ENCODE data around the gene ABCA3.

ABCA3 gene

GRCh38 chr16:2371421-2371820 is 30.9 kb upstream of the ABCA3 start:
- Histone ChIP-seq H3K27me3 (ENCODE audit: insufficient read depth, low read length, poor library complexity) (no peaks in the 10 kb centered on the region), H2BK15ac (replicated peaks; ENCODE audit: low read depth) (no peak overlapping the region), H3K18ac (ENCODE audit: low read length) (no peak overlapping the region), H3K4ac (ENCODE audit: low read depth, low read length) (no peak overlapping the region), H4K8ac (ENCODE audit: low read depth, low read length) (no peak overlapping the region), H2AK5ac (ENCODE audit: low read length) (no peak overlapping the region), H4K5ac (ENCODE audit: low read length) (no peak overlapping the region), H3K23ac (ENCODE audit: low read length) (no peak overlapping the region), H3K4me1 (ENCODE audit: control insufficient read depth, low read depth, low read length) (no peaks in the 10 kb centered on the region), H3K36me3 (ENCODE audit: control insufficient read depth, insufficient read depth, low read length) (no peaks in the 10 kb centered on the region), H2BK120ac (ENCODE audit: low read depth, low read length) (no peak overlapping the region), H3K4me2 (ENCODE audit: low read length) (no peak overlapping the region), H3K9ac (ENCODE audit: low read length) (no peak overlapping the region), H3K56ac (ENCODE audit: low read length) (no peak overlapping the region), H3K4me3 (ENCODE audit: low read length) (no peak overlapping the region), H3K27ac (ENCODE audit: low read depth, low read length) (no peak overlapping the region), H2BK5ac (ENCODE audit: low read length) (no peak overlapping the region), H3K79me2 (ENCODE audit: control insufficient read depth, insufficient read depth, low read length) (no peaks in the 10 kb centered on the region), H3K79me1 (ENCODE audit: low read length) (no peaks in the 10 kb centered on the region)
- no CpG with 5 or more reads among the region's 2 CpGs for WGBS (ENCODE audit: extremely low coverage, insufficient coverage, low lambda C conversion rate)
- DNase-seq: no peak

GRCh38 chr16:2370721-2371120 is 30.2 kb upstream of the ABCA3 start:
- Histone ChIP-seq H3K27ac (ENCODE audit: low read depth, low read length) (no peak overlapping the region), H4K5ac (ENCODE audit: low read length) (no peak overlapping the region), H3K4me3 (ENCODE audit: low read length) (no peak overlapping the region), H3K56ac (ENCODE audit: low read length) (no peak overlapping the region), H3K27me3 (ENCODE audit: insufficient read depth, low read length, poor library complexity) (no peaks in the 10 kb centered on the region), H4K8ac (ENCODE audit: low read depth, low read length) (no peak overlapping the region), H3K9ac (ENCODE audit: low read length) (no peak overlapping the region), H2AK5ac (ENCODE audit: low read length) (no peak overlapping the region), H3K4me2 (ENCODE audit: low read length) (no peak overlapping the region), H3K23ac (ENCODE audit: low read length) (no peak overlapping the region), H2BK5ac (ENCODE audit: low read length) (no peak overlapping the region), H3K79me2 (ENCODE audit: control insufficient read depth, insufficient read depth, low read length) (no peaks in the 10 kb centered on the region), H3K36me3 (ENCODE audit: control insufficient read depth, insufficient read depth, low read length) (no peaks in the 10 kb centered on the region), H3K18ac (ENCODE audit: low read length) (no peak overlapping the region), H2BK15ac (replicated peaks; ENCODE audit: low read depth) (no peak overlapping the region), H3K4ac (ENCODE audit: low read depth, low read length) (no peak overlapping the region), H3K79me1 (ENCODE audit: low read length) (no peaks in the 10 kb centered on the region), H2BK120ac (ENCODE audit: low read depth, low read length) (no peak overlapping the region), H3K4me1 (ENCODE audit: control insufficient read depth, low read depth, low read length) (no peaks in the 10 kb centered on the region)
- DNase-seq: peak; percentile 58

- no CpG with 5 or more reads among the region's 13 CpGs for WGBS (ENCODE audit: extremely low coverage, insufficient coverage, low lambda C conversion rate)
- H3K27ac ChIP-seq (ENCODE audit: low read depth, low read length): no peak overlapping the region
- no peak overlapping the region for H4K8ac ChIP-seq (ENCODE audit: low read depth, low read length)
- no peak overlapping the region for H3K9ac ChIP-seq (ENCODE audit: low read length)
- H2AK5ac ChIP-seq (ENCODE audit: low read length): no peak overlapping the region
- no peak overlapping the region for H2BK120ac ChIP-seq (ENCODE audit: low read depth, low read length)
- no peaks in the 10 kb centered on the region for H3K36me3 ChIP-seq (ENCODE audit: control insufficient read depth, insufficient read depth, low read length)
- DNase-seq: no peak
- no peak overlapping the region for H3K4ac ChIP-seq (ENCODE audit: low read depth, low read length)
- no peak overlapping the region for H2BK15ac ChIP-seq (replicated peaks; ENCODE audit: low read depth)
- H3K4me2 ChIP-seq (ENCODE audit: low read length): no peak overlapping the region
- no peak overlapping the region for H2BK5ac ChIP-seq (ENCODE audit: low read length)
- no peak overlapping the region for H3K4me3 ChIP-seq (ENCODE audit: low read length)
- no peaks in the 10 kb centered on the region for H3K79me2 ChIP-seq (ENCODE audit: control insufficient read depth, insufficient read depth, low read length)
- H3K23ac ChIP-seq (ENCODE audit: low read length): no peak overlapping the region
- no peaks in the 10 kb centered on the region for H3K79me1 ChIP-seq (ENCODE audit: low read length)
- H3K27me3 ChIP-seq (ENCODE audit: insufficient read depth, low read length, poor library complexity): no peaks in the 10 kb centered on the region
- H3K4me1 ChIP-seq (ENCODE audit: control insufficient read depth, low read depth, low read length): no peaks in the 10 kb centered on the region
- no peak overlapping the region for H3K56ac ChIP-seq (ENCODE audit: low read length)
- no peak overlapping the region for H4K5ac ChIP-seq (ENCODE audit: low read length)
- no peak overlapping the region for H3K18ac ChIP-seq (ENCODE audit: low read length)
Observed at GRCh38 chr16:2366660-2367309, 26.3 kb upstream of the ABCA3 start.

- no peak overlapping the region for H4K8ac ChIP-seq (ENCODE audit: low read depth, low read length)
- no peak overlapping the region for H2BK120ac ChIP-seq (ENCODE audit: low read depth, low read length)
- H3K79me1 ChIP-seq (ENCODE audit: low read length): no peaks in the 10 kb centered on the region
- H3K4me1 ChIP-seq (ENCODE audit: control insufficient read depth, low read depth, low read length): no peaks in the 10 kb centered on the region
- H2AK5ac ChIP-seq (ENCODE audit: low read length): no peak overlapping the region
- H3K4ac ChIP-seq (ENCODE audit: low read depth, low read length): no peak overlapping the region
- no peak overlapping the region for H3K56ac ChIP-seq (ENCODE audit: low read length)
- H3K4me2 ChIP-seq (ENCODE audit: low read length): no peak overlapping the region
- no peak for DNase-seq
- H2BK15ac ChIP-seq (replicated peaks; ENCODE audit: low read depth): no peak overlapping the region
- no peak overlapping the region for H3K27ac ChIP-seq (ENCODE audit: low read depth, low read length)
- no peak overlapping the region for H2BK5ac ChIP-seq (ENCODE audit: low read length)
- WGBS (ENCODE audit: extremely low coverage, insufficient coverage, low lambda C conversion rate): no CpG with 5 or more reads among the region's 11 CpGs
- no peaks in the 10 kb centered on the region for H3K36me3 ChIP-seq (ENCODE audit: control insufficient read depth, insufficient read depth, low read length)
- no peaks in the 10 kb centered on the region for H3K79me2 ChIP-seq (ENCODE audit: control insufficient read depth, insufficient read depth, low read length)
- no peak overlapping the region for H3K18ac ChIP-seq (ENCODE audit: low read length)
- H3K23ac ChIP-seq (ENCODE audit: low read length): no peak overlapping the region
- H3K9ac ChIP-seq (ENCODE audit: low read length): no peak overlapping the region
- no peak overlapping the region for H3K4me3 ChIP-seq (ENCODE audit: low read length)
- no peak overlapping the region for H4K5ac ChIP-seq (ENCODE audit: low read length)
- H3K27me3 ChIP-seq (ENCODE audit: insufficient read depth, low read length, poor library complexity): no peaks in the 10 kb centered on the region
Observed at GRCh38 chr16:2365397-2366294, 25.1 kb upstream of the ABCA3 start.

DNA sequence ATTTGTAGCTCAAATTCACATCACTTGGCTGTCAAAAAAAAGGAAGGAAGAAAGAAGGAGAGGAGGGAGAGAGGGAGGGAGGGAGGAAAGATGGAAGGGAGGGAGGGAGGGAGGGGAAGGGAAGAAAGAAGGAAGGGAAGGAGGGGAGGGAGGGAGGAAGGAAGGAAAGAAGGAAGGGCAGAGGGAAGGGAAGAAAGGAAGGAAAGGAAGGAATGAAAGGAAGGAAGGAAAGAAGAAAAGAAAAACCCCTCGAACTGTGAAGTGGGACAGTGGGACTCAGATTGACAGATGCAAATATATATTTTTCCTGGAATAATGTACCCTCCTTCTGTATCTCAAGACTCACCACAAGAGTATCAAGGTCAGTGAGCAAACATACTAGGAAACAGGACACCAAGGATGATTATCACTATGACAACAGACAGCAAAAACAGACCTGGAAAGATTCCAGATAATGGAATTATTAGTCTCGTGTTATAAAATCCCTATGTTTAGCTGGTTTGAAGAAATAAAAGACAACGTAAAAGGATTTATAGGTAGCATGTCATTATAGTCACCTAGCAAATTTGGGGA is 24.2 kb upstream of the ABCA3 start:
- peak; percentile 30 for DNase-seq
- no peak overlapping the region for H2BK120ac ChIP-seq (ENCODE audit: low read depth, low read length)
- H4K8ac ChIP-seq (ENCODE audit: low read depth, low read length): no peak overlapping the region
- no peak overlapping the region for H3K23ac ChIP-seq (ENCODE audit: low read length)
- no peak overlapping the region for H3K27ac ChIP-seq (ENCODE audit: low read depth, low read length)
- no peak overlapping the region for H2AK5ac ChIP-seq (ENCODE audit: low read length)
- H3K36me3 ChIP-seq (ENCODE audit: control insufficient read depth, insufficient read depth, low read length): no peaks in the 10 kb centered on the region
- no CpG with 5 or more reads among the region's 3 CpGs for WGBS (ENCODE audit: extremely low coverage, insufficient coverage, low lambda C conversion rate)
- H3K4me3 ChIP-seq (ENCODE audit: low read length): no peak overlapping the region
- no peak overlapping the region for H2BK15ac ChIP-seq (replicated peaks; ENCODE audit: low read depth)
- H4K5ac ChIP-seq (ENCODE audit: low read length): no peak overlapping the region
- no peak overlapping the region for H3K56ac ChIP-seq (ENCODE audit: low read length)
- H2BK5ac ChIP-seq (ENCODE audit: low read length): no peak overlapping the region
- H3K4me1 ChIP-seq (ENCODE audit: control insufficient read depth, low read depth, low read length): no peaks in the 10 kb centered on the region
- H3K9ac ChIP-seq (ENCODE audit: low read length): no peak overlapping the region
- H3K79me1 ChIP-seq (ENCODE audit: low read length): no peaks in the 10 kb centered on the region
- H3K4ac ChIP-seq (ENCODE audit: low read depth, low read length): no peak overlapping the region
- H3K27me3 ChIP-seq (ENCODE audit: insufficient read depth, low read length, poor library complexity): no peaks in the 10 kb centered on the region
- H3K79me2 ChIP-seq (ENCODE audit: control insufficient read depth, insufficient read depth, low read length): no peaks in the 10 kb centered on the region
- no peak overlapping the region for H3K4me2 ChIP-seq (ENCODE audit: low read length)
- H3K18ac ChIP-seq (ENCODE audit: low read length): no peak overlapping the region

All from mesendoderm (in vitro differentiated cells).